Loucy (cell line): ENCODE data around the gene THSD7A.

Experiments
- EZH2phosphoT487 ChIP-seq: fragments of 200-600 bp; IDR thresholded peaks from 2 replicates; pipeline ENCODE4 v1.6.1; 2018; ENCODE audit warnings: antibody characterized with exemption, mild to moderate bottlenecking, moderate library complexity, borderline replicate concordance
- TF ChIP-seq, protein P1 (sequence below): fragments of 200-600 bp; sonication (generic); conservative IDR thresholded peaks from 2 replicates; pipeline ENCODE4 v1.5.1; 2014; ENCODE audit warnings: mild to moderate bottlenecking, antibody characterized with exemption, low read length

GRCh38 chr7:11730725-11731124 is 101.3 kb downstream of the THSD7A start:
- TF ChIP-seq EZH2phosphoT487 = no peak
- TF ChIP-seq, protein P1, sequence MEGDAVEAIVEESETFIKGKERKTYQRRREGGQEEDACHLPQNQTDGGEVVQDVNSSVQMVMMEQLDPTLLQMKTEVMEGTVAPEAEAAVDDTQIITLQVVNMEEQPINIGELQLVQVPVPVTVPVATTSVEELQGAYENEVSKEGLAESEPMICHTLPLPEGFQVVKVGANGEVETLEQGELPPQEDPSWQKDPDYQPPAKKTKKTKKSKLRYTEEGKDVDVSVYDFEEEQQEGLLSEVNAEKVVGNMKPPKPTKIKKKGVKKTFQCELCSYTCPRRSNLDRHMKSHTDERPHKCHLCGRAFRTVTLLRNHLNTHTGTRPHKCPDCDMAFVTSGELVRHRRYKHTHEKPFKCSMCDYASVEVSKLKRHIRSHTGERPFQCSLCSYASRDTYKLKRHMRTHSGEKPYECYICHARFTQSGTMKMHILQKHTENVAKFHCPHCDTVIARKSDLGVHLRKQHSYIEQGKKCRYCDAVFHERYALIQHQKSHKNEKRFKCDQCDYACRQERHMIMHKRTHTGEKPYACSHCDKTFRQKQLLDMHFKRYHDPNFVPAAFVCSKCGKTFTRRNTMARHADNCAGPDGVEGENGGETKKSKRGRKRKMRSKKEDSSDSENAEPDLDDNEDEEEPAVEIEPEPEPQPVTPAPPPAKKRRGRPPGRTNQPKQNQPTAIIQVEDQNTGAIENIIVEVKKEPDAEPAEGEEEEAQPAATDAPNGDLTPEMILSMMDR = no peak
